Lower leg skin (tissue), 4 donors: ENCODE results near the gene VNN1. TPM values are rescaled to one million over a fixed set of nuclear protein-coding genes. Genes with fewer than 3 reads are reported as not detected.

Experiments
- DNase-seq, 2 donors: peaks; one replicate each; pipeline ENCODE4 v3.0.0-alpha.2; 2019; ENCODE audit warnings: low spot score in 2 of 2
- H3K4me3 ChIP-seq: fragments of 200-600 bp; sonication (generic); 2 replicates; pipeline ENCODE4 v1.5.1; 2017; ENCODE audit warnings: mild to moderate bottlenecking, low read depth; ENCODE audit not compliant: poor library complexity, severe bottlenecking
- CTCF ChIP-seq, 3 donors: fragments of 450-650 bp; IDR thresholded peaks; one replicate each; pipeline ENCODE4 v1.5.1; 2016; ENCODE audit warnings: antibody characterized with exemption in 3 of 3, mild to moderate bottlenecking in 3 of 3, moderate library complexity in 2 of 3
- POLR2A ChIP-seq, 2 donors: fragments of 450-650 bp; IDR thresholded peaks; one replicate each; pipeline ENCODE4 v1.6.1; 2016 to 2017; ENCODE audit warnings: antibody characterized with exemption in 2 of 2, mild to moderate bottlenecking in 1 of 2, moderate library complexity in 1 of 2
- WGBS, 2 donors: methylation state at CpG; one replicate each; pipeline ENCODE4 v1.1.5; 2018; 5-methylcytosine and 5-hydroxymethylcytosine counted together
- intact Hi-C: fragments of 100-400 bp; cut with DNase I; formaldehyde crosslinking; loops from one replicate; pipeline ENCODE4 v1.15.0; 2023; ENCODE audit warnings: low total_unique reads
- total RNA-seq, 4 donors: library from RNA; depleted of rRNA; stranded (reverse); fragments of >200 nt; gene quantifications; one replicate each; pipeline ENCODE4 v1.1.0, GENCODE V29; 2016

Gene VNN1
- total RNA-seq, 4 donors from 2014 or later, result 0.15 to 1.4 (median 0.23) TPM; not detected in 1

- WGBS, 2 donors, result 82 to 87% methylated on average over 4 of the region's 4 CpGs
- intact Hi-C loops, result no loop called here
- DNase-seq, result no peak
- TF ChIP-seq POLR2A (IDR thresholded peaks at IDR 0.05) (no peak), CTCF (IDR thresholded peaks at IDR 0.05) (no peak)
- H3K4me3 ChIP-seq, result no peak overlapping the region
Observed at GRCh38 chr6:132634796-132635195, 79.1 kb downstream of the VNN1 start.

GRCh38 chr6:132633362-132633761 is 80.5 kb downstream of the VNN1 start:
- no peak for DNase-seq
- intact Hi-C loops, result no loop called here
- TF ChIP-seq CTCF (IDR thresholded peaks at IDR 0.05), result no peak
- TF ChIP-seq POLR2A (IDR thresholded peaks at IDR 0.05), result no peak
- WGBS, 2 donors, result 62 to 76% methylated on average over 2 of the region's 2 CpGs
- no peak overlapping the region for H3K4me3 ChIP-seq

Other genes starting within 250 kb of the VNN1 start
- gene STX7, start 200.9 kb downstream of the VNN1 start, total RNA-seq, result 10 to 100 TPM; 30.1 to 48.2 (median 33.3) TPM
- not detected for gene TAAR9, start 175.8 kb downstream of the VNN1 start, total RNA-seq
- gene TAAR8, start 161.4 kb downstream of the VNN1 start, total RNA-seq, result not detected
- gene TAAR6, start 143.7 kb downstream of the VNN1 start, total RNA-seq, result not detected
- gene TAAR5, start 124.3 kb downstream of the VNN1 start, total RNA-seq, result not detected
- not detected for gene TAAR2, start 89.8 kb downstream of the VNN1 start, total RNA-seq
- not detected for gene TAAR1, start 54.9 kb downstream of the VNN1 start, total RNA-seq
- 1 to 10 TPM in 1 of 4 donors, under 1 TPM in 1, not detected in 2; 0.76 to 8.9 TPM for gene VNN2, start 43.8 kb upstream of the VNN1 start, total RNA-seq
- 1 to 10 TPM; 5.2 to 8.0 (median 7.2) TPM for gene SLC18B1, start 84.6 kb upstream of the VNN1 start, total RNA-seq
- gene RPS12, start 100.5 kb upstream of the VNN1 start, total RNA-seq, result 1,000 to 10,000 TPM; 1,538 to 3,275 (median 2,471) TPM